HAP-1 (cell line): ENCODE results near the gene SLIT1.

Experiments used
- DNase-seq, 2 experiments: peaks; one replicate each; pipeline ENCODE4 v3.0.0-alpha.2; 2016 to 2020; ENCODE audit warnings: low spot score in 2 of 2
- H3K27me3 ChIP-seq: fragments of 250-450 bp; sonication (Bioruptor Pico); 2 replicates; pipeline ENCODE4 v1.5.1; 2020; ENCODE audit warnings: low read depth, mild to moderate bottlenecking, moderate library complexity
- H3K36me3 ChIP-seq: fragments of 250-450 bp; sonication (Bioruptor Pico); replicated peaks from 2 replicates; pipeline ENCODE4 v1.5.1; 2020; ENCODE audit warnings: mild to moderate bottlenecking
- H3K4me1 ChIP-seq: fragments of 250-450 bp; sonication (Bioruptor Pico); 2 replicates; pipeline ENCODE4 v1.5.1; 2020; ENCODE audit warnings: mild to moderate bottlenecking
- H3K4me3 ChIP-seq: fragments of 250-450 bp; sonication (Bioruptor Pico); 2 replicates; pipeline ENCODE4 v1.5.1; 2020; ENCODE audit warnings: mild to moderate bottlenecking, moderate library complexity
- H3K9me3 ChIP-seq: fragments of 250-450 bp; sonication (Bioruptor Pico); 2 replicates; pipeline ENCODE4 v1.5.1; 2020; ENCODE audit warnings: mild to moderate bottlenecking, moderate library complexity
- in situ Hi-C: fragments of 300-500 bp; cut with MboI; formaldehyde crosslinking; loops from 3 replicates; pipeline ENCODE4 v1.14.3; 2020; ENCODE audit warnings: low sequenced_read_pairs, inconsistent platforms, mixed read lengths

Gene SLIT1

GRCh38 chr10:97185326-97186058, at the start of gene SLIT1:
TSS of gene SLIT1 (minus strand) at chr10:97185959. CDS start at chr10:97185674, 285 bp downstream.
- Histone ChIP-seq H3K27me3 (peaks cover 10% of the 10 kb centered on the region; the same call in 1 of the 2 replicates), H3K4me3 (peak within 1 kb of the TSS; percentile 30), H3K36me3 (no peaks in the 10 kb centered on the region), H3K4me1 (peaks cover 3% of the 10 kb centered on the region; the same call in 1 of the 2 replicates), H3K9me3 (no peaks in the 10 kb centered on the region)
- peak in 1 of 2 experiments; percentile 57 for DNase-seq
- in situ Hi-C loops, result no loop called here

GRCh38 chr10:97235353-97235752, 49.6 kb upstream of the SLIT1 start:
- Histone ChIP-seq H3K36me3 (peaks cover 5% of the 10 kb centered on the region; the same call in 1 of the 2 replicates), H3K4me3 (no peak overlapping the region), H3K4me1 (no peaks in the 10 kb centered on the region), H3K9me3 (no peaks in the 10 kb centered on the region), H3K27me3 (no peaks in the 10 kb centered on the region)
- in situ Hi-C loops, result no loop called here
- no peak for DNase-seq

- in situ Hi-C loops, result no loop called here
- Histone ChIP-seq H3K36me3 (peaks cover 5% of the 10 kb centered on the region; the same call in 1 of the 2 replicates), H3K4me3 (no peak overlapping the region), H3K27me3 (no peaks in the 10 kb centered on the region), H3K9me3 (no peaks in the 10 kb centered on the region), H3K4me1 (no peaks in the 10 kb centered on the region)
- DNase-seq, result peak in 1 of 2 experiments; percentile 23
Measured at GRCh38 chr10:97234400-97234799, 48.6 kb upstream of the SLIT1 start.

GRCh38 chr10:97230146-97230545, 44.4 kb upstream of the SLIT1 start:
- Histone ChIP-seq H3K36me3 (peaks cover 8% of the 10 kb centered on the region), H3K9me3 (no peaks in the 10 kb centered on the region), H3K27me3 (no peaks in the 10 kb centered on the region), H3K4me3 (no peak overlapping the region), H3K4me1 (no peaks in the 10 kb centered on the region)
- no peak for DNase-seq
- in situ Hi-C loops, result no loop called here

GRCh38 chr10:97229322-97230015, 43.7 kb upstream of the SLIT1 start:
- in situ Hi-C loops, result no loop called here
- no peak overlapping the region for H3K4me3 ChIP-seq
- H3K27me3 ChIP-seq, result no peaks in the 10 kb centered on the region
- H3K36me3 ChIP-seq, result peaks cover 8% of the 10 kb centered on the region
- DNase-seq, result no peak
- H3K4me1 ChIP-seq, result no peaks in the 10 kb centered on the region
- H3K9me3 ChIP-seq, result no peaks in the 10 kb centered on the region

- no peak for DNase-seq
- Histone ChIP-seq H3K9me3 (no peaks in the 10 kb centered on the region), H3K4me3 (no peak overlapping the region), H3K4me1 (no peaks in the 10 kb centered on the region), H3K36me3 (peaks cover 8% of the 10 kb centered on the region), H3K27me3 (no peaks in the 10 kb centered on the region)
- in situ Hi-C loops, result no loop called here
Measured at GRCh38 chr10:97228775-97229157, 43.0 kb upstream of the SLIT1 start.

- in situ Hi-C loops, result no loop called here
- peaks cover 8% of the 10 kb centered on the region for H3K36me3 ChIP-seq
- no peak for DNase-seq
Measured at GRCh38 chr10:97228130-97228774, 42.5 kb upstream of the SLIT1 start.

GRCh38 chr10:97226398-97226797, 40.6 kb upstream of the SLIT1 start:
- peaks cover 5% of the 10 kb centered on the region for H3K36me3 ChIP-seq
- H3K4me1 ChIP-seq, result no peaks in the 10 kb centered on the region

More at GRCh38 chr10:97228130-97228774, 42.5 kb upstream of the SLIT1 start:
- H3K27me3 ChIP-seq, result no peaks in the 10 kb centered on the region
- no peak overlapping the region for H3K4me3 ChIP-seq
- H3K4me1 ChIP-seq, result no peaks in the 10 kb centered on the region
- no peaks in the 10 kb centered on the region for H3K9me3 ChIP-seq

GRCh38 chr10:97224483-97225435, 39.0 kb upstream of the SLIT1 start:
- H3K4me3 ChIP-seq, result no peak overlapping the region
- peaks cover 3% of the 10 kb centered on the region; the same call in 1 of the 2 replicates for H3K36me3 ChIP-seq
- in situ Hi-C loops, result loop anchor here (25.0 kb wide), 1 partner anchor 587 kb away; no protein-coding TSS in a partner anchor
- no peak for DNase-seq
- no peaks in the 10 kb centered on the region for H3K27me3 ChIP-seq
- no peaks in the 10 kb centered on the region for H3K9me3 ChIP-seq
- H3K4me1 ChIP-seq, result no peaks in the 10 kb centered on the region

More at GRCh38 chr10:97226398-97226797, 40.6 kb upstream of the SLIT1 start:
- in situ Hi-C loops, result no loop called here
- DNase-seq, result no peak
- Histone ChIP-seq H3K27me3 (no peaks in the 10 kb centered on the region), H3K4me3 (no peak overlapping the region), H3K9me3 (no peaks in the 10 kb centered on the region)

GRCh38 chr10:97222326-97222961, 36.7 kb upstream of the SLIT1 start:
- in situ Hi-C loops, result loop anchor here (25.0 kb wide), 1 partner anchor 585 kb away; no protein-coding TSS in a partner anchor
- Histone ChIP-seq H3K36me3 (no peaks in the 10 kb centered on the region; the same call in 1 of the 2 replicates), H3K4me1 (no peaks in the 10 kb centered on the region), H3K27me3 (no peaks in the 10 kb centered on the region), H3K4me3 (no peak overlapping the region), H3K9me3 (no peaks in the 10 kb centered on the region)
- DNase-seq, result peak in 1 of 2 experiments; percentile 32

GRCh38 chr10:97220355-97220754, 34.6 kb upstream of the SLIT1 start:
- H3K4me1 ChIP-seq, result no peaks in the 10 kb centered on the region
- in situ Hi-C loops, result loop anchor here (25.0 kb wide), 1 partner anchor 583 kb away; no protein-coding TSS in a partner anchor
- DNase-seq, result no peak
- H3K27me3 ChIP-seq, result no peaks in the 10 kb centered on the region
- H3K36me3 ChIP-seq, result no peaks in the 10 kb centered on the region; the same call in 1 of the 2 replicates
- no peak overlapping the region for H3K4me3 ChIP-seq
- H3K9me3 ChIP-seq, result no peaks in the 10 kb centered on the region

- Histone ChIP-seq H3K27me3 (no peaks in the 10 kb centered on the region), H3K36me3 (no peaks in the 10 kb centered on the region), H3K4me1 (no peaks in the 10 kb centered on the region), H3K9me3 (no peaks in the 10 kb centered on the region), H3K4me3 (no peak overlapping the region)
- DNase-seq, result no peak
- in situ Hi-C loops, result loop anchor here (25.0 kb wide), 1 partner anchor 580 kb away; no protein-coding TSS in a partner anchor
Measured at GRCh38 chr10:97217299-97217698, 31.5 kb upstream of the SLIT1 start.
